Lower leg skin (tissue), 4 donors: Measurements from ENCODE around the gene ASS1. TPM values are rescaled to one million over a fixed set of nuclear protein-coding genes. Genes with fewer than 3 reads are reported as not detected.

Experiments used
- DNase-seq, 2 donors: peaks; one replicate each; pipeline ENCODE4 v3.0.0-alpha.2; 2019; ENCODE audit warnings: low spot score in 2 of 2
- H3K4me3 ChIP-seq: fragments of 200-600 bp; sonication (generic); 2 replicates; pipeline ENCODE4 v1.5.1; 2017; ENCODE audit warnings: mild to moderate bottlenecking, low read depth; ENCODE audit not compliant: poor library complexity, severe bottlenecking
- POLR2A ChIP-seq, 2 donors: fragments of 450-650 bp; IDR thresholded peaks; one replicate each; pipeline ENCODE4 v1.6.1; 2016 to 2017; ENCODE audit warnings: antibody characterized with exemption in 2 of 2, mild to moderate bottlenecking in 1 of 2, moderate library complexity in 1 of 2
- WGBS, 2 donors: methylation state at CpG; one replicate each; pipeline ENCODE4 v1.1.5; 2018; 5-methylcytosine and 5-hydroxymethylcytosine counted together
- intact Hi-C: fragments of 100-400 bp; cut with DNase I; formaldehyde crosslinking; loops from one replicate; pipeline ENCODE4 v1.15.0; 2023; ENCODE audit warnings: low total_unique reads
- total RNA-seq, 4 donors: library from RNA; depleted of rRNA; stranded (reverse); fragments of >200 nt; gene quantifications; one replicate each; pipeline ENCODE4 v1.1.0, GENCODE V29; 2016
- TF ChIP-seq, protein P1 (sequence below), 3 donors: fragments of 450-650 bp; IDR thresholded peaks; one replicate each; pipeline ENCODE4 v1.5.1; 2016; ENCODE audit warnings: antibody characterized with exemption in 3 of 3, mild to moderate bottlenecking in 3 of 3, moderate library complexity in 2 of 3

Gene ASS1
- total RNA-seq, 4 donors from 2014 or later: 98.7 to 104 (median 103) TPM

DNA sequence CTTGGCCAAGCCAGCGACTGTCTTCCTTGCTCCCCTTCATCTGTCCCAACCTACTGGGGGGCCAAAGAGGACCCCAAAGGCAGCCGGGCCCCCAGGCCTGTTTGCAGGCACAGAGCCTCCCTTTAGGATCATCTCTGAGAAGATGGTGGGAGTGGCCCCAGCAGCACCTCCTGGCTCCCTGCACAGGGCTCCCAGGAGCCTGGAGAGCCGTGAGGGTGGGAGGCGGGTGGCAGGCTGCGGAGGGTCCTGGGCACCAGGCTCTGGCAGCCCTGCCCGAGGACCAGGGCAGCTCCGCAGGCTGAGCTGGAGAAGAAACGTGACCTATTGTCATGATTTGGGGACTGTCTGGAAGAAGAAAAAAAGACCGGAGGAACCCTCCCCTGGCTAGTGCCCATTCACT lies 33.4 kb downstream of the ASS1 start:
- 86 to 95% methylated on average over 9 of the region's 9 CpGs for WGBS, 2 donors
- no peak for DNase-seq
- TF ChIP-seq, protein P1, sequence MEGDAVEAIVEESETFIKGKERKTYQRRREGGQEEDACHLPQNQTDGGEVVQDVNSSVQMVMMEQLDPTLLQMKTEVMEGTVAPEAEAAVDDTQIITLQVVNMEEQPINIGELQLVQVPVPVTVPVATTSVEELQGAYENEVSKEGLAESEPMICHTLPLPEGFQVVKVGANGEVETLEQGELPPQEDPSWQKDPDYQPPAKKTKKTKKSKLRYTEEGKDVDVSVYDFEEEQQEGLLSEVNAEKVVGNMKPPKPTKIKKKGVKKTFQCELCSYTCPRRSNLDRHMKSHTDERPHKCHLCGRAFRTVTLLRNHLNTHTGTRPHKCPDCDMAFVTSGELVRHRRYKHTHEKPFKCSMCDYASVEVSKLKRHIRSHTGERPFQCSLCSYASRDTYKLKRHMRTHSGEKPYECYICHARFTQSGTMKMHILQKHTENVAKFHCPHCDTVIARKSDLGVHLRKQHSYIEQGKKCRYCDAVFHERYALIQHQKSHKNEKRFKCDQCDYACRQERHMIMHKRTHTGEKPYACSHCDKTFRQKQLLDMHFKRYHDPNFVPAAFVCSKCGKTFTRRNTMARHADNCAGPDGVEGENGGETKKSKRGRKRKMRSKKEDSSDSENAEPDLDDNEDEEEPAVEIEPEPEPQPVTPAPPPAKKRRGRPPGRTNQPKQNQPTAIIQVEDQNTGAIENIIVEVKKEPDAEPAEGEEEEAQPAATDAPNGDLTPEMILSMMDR (IDR thresholded peaks at IDR 0.05): no peak
- TF ChIP-seq POLR2A (IDR thresholded peaks at IDR 0.05): no peak
- H3K4me3 ChIP-seq: no peak overlapping the region
- intact Hi-C loops: no loop called here

DNA sequence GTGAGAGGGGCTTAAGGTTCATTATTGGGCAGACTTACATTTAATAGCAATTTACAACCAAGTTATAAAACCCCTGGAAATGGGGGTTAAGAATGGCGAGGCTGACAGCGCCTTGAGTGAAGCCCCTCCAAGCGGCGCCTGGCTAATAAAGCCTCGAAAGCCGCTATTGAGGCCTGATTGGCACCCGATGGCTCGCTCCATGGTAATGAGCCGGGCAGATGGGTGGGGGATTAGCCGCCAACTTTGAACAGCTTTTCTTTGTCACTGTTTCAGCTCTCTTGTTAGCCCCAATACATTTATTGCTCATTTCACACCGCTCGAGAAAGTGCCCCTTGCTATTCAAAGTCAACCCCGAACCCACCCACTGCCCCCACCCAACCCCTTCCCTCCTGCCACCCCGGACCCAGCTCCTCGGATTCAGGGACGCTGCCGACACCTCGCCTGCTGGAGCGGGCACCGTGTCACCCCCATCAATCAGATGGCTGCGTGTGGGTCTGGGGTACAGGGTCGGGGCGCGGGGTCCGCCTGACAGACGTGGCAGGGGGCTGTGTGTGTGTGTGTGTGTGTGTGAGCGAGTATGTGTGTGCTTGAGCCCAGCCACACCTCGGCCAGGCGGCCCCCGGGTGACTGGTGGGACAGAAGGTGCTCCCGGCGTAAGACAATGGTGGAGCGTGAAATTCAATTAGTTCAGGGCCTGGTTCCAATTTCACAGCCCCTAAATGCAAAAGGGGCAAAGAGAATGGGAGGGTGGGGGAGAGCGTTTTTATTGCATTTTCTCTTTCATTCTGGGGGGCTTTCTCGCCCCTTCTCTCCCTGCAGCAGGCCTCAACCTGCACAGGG lies 34.2 kb downstream of the ASS1 start:
- no peak for DNase-seq
- no peak overlapping the region for H3K4me3 ChIP-seq
- 81 to 82% methylated on average over 34 to 35 of the region's 35 CpGs for WGBS, 2 donors
- TF ChIP-seq, protein P1 (IDR thresholded peaks at IDR 0.05): no peak
- no peak for TF ChIP-seq POLR2A (IDR thresholded peaks at IDR 0.05)
- intact Hi-C loops: no loop called here

DNA sequence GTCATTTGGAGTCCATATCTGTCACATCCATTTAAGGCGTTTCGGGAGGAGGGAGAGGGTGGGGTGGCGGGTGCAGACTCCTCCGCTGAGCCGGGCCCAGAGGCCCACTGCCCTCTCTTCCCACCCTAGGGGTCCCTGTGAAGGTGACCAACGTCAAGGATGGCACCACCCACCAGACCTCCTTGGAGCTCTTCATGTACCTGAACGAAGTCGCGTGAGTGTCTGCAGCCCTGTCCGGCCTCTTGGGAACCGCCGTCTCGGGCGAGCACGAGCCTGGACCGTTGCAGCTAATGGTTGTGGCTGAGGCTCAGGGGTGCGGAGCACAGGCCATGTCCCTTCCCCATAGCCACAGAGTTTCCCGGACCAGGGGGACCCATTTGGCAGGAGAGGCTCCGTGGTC lies 34.8 kb downstream of the ASS1 start:
- TF ChIP-seq, protein P1 (IDR thresholded peaks at IDR 0.05): no peak
- no peak for TF ChIP-seq POLR2A (IDR thresholded peaks at IDR 0.05)
- intact Hi-C loops: no loop called here

DNA sequence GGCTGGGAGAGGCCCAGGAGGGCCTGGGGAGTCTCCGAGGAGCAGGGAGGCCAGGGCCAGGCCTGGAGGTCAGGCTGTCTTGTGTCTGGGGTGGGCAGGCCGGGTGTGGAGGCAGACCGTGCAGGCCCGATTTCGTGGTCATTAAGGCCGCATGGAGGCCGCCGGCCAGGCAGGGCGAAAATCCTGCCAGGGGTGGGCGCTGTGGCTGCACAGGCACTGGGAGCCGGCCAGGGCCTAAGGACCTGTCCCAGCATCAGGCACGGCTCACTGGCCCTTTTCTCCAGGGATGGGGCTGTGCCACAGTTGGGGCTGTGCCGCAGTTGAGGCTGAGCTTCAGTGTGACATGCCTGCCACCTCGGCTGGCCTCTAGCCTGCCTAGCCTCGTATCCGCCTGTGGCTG lies 35.9 kb downstream of the ASS1 start:
- H3K4me3 ChIP-seq: no peak overlapping the region
- 81 to 83% methylated on average over 13 to 15 of the region's 16 CpGs for WGBS, 2 donors
- TF ChIP-seq, protein P1 (IDR thresholded peaks at IDR 0.05): no peak
- no peak for TF ChIP-seq POLR2A (IDR thresholded peaks at IDR 0.05)
- intact Hi-C loops: no loop called here
- no peak for DNase-seq

More for the DNA sequence above, 34.8 kb downstream of the ASS1 start:
- no peak overlapping the region for H3K4me3 ChIP-seq
- WGBS, 2 donors: 85 to 91% methylated on average over 16 to 19 of the region's 19 CpGs
- no peak for DNase-seq

DNA sequence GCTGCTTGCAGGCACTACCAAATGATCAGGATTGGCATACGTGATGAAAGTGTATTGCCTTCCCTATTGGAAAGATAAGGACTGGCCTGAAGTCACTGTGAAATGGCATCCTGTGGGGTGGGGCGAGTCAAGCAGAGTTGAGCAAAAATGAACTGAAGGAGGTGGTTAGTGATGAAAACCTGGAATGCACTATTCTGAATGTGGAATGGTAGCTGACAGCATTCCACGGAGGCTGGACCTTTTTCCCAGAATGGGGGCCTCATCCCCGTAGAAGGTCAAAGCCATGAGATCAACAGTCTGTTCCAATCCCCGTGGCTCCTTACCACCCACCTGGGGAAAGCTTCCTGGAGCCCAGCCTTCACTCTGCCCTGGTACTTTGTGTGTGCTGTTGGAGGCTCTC lies 37.7 kb downstream of the ASS1 start:
- TF ChIP-seq, protein P1 (IDR thresholded peaks at IDR 0.05): no peak
- TF ChIP-seq POLR2A (IDR thresholded peaks at IDR 0.05): no peak
- no peak for DNase-seq
- WGBS, 2 donors: 72 to 76% methylated on average over 5 of the region's 5 CpGs
- intact Hi-C loops: no loop called here
- no peak overlapping the region for H3K4me3 ChIP-seq
